Measurements from ENCODE around the gene AKR1B15.

Gene AKR1B15

GRCh38 chr7:134618756-134619530, 70.0 kb downstream of the AKR1B15 start:
- Histone ChIP-seq H3K27me3 (replicated peaks) (no peaks in the 10 kb centered on the region), H3K36me3 (replicated peaks) (no peaks in the 10 kb centered on the region), H3K27ac (peak overlapping the region; percentile 87), H3K4me3 (ENCODE audit: low read depth, low read length) (no peak overlapping the region)
- peak; percentile 75 for DNase-seq
- in situ Hi-C loops (cut with HindIII; ENCODE audit: low pct_ligation_motif_present, low sequenced_read_pairs), result no loop called here
- no peak for TF ChIP-seq CTCF (IDR thresholded peaks at IDR 0.05; ENCODE audit: low read depth, low read length, missing control alignments)

GRCh38 chr7:134619627-134620331, 70.9 kb downstream of the AKR1B15 start:
- Histone ChIP-seq H3K4me3 (ENCODE audit: low read depth, low read length) (no peak overlapping the region), H3K36me3 (replicated peaks) (no peaks in the 10 kb centered on the region), H3K27ac (peak overlapping the region; percentile 87), H3K27me3 (replicated peaks) (no peaks in the 10 kb centered on the region)
- TF ChIP-seq CTCF (IDR thresholded peaks at IDR 0.05; ENCODE audit: low read depth, low read length, missing control alignments), result no peak
- in situ Hi-C loops (cut with HindIII; ENCODE audit: low pct_ligation_motif_present, low sequenced_read_pairs), result no loop called here
- peak; percentile 92 for DNase-seq

- no peak overlapping the region for H3K27ac ChIP-seq
- H3K36me3 ChIP-seq (replicated peaks), result no peaks in the 10 kb centered on the region
- H3K27me3 ChIP-seq (replicated peaks), result no peaks in the 10 kb centered on the region
- H3K4me3 ChIP-seq (ENCODE audit: low read depth, low read length), result no peak overlapping the region
- DNase-seq, result no peak
- in situ Hi-C loops (cut with HindIII; ENCODE audit: low pct_ligation_motif_present, low sequenced_read_pairs), result no loop called here
- no peak for TF ChIP-seq CTCF (IDR thresholded peaks at IDR 0.05; ENCODE audit: low read depth, low read length, missing control alignments)
Measured at GRCh38 chr7:134622303-134622995, 73.5 kb downstream of the AKR1B15 start.

- no peak for TF ChIP-seq CTCF (IDR thresholded peaks at IDR 0.05; ENCODE audit: low read depth, low read length, missing control alignments)
- DNase-seq, result no peak
Measured at GRCh38 chr7:134623193-134623592, 74.3 kb downstream of the AKR1B15 start.

GRCh38 chr7:134625550-134625949, 76.6 kb downstream of the AKR1B15 start:
- peak; percentile 40 for DNase-seq
- H3K36me3 ChIP-seq (replicated peaks), result no peaks in the 10 kb centered on the region
- no peaks in the 10 kb centered on the region for H3K27me3 ChIP-seq (replicated peaks)
- no peak for TF ChIP-seq CTCF (IDR thresholded peaks at IDR 0.05; ENCODE audit: low read depth, low read length, missing control alignments)
- in situ Hi-C loops (cut with HindIII; ENCODE audit: low pct_ligation_motif_present, low sequenced_read_pairs), result no loop called here
- no peak overlapping the region for H3K4me3 ChIP-seq (ENCODE audit: low read depth, low read length)
- no peak overlapping the region for H3K27ac ChIP-seq

More at GRCh38 chr7:134623193-134623592, 74.3 kb downstream of the AKR1B15 start:
- Histone ChIP-seq H3K4me3 (ENCODE audit: low read depth, low read length) (no peak overlapping the region), H3K27ac (no peak overlapping the region), H3K27me3 (replicated peaks) (no peaks in the 10 kb centered on the region), H3K36me3 (replicated peaks) (no peaks in the 10 kb centered on the region)
- in situ Hi-C loops (cut with HindIII; ENCODE audit: low pct_ligation_motif_present, low sequenced_read_pairs), result no loop called here
